ENCODE results near the gene CHD1.

CHD1 gene

DNA sequence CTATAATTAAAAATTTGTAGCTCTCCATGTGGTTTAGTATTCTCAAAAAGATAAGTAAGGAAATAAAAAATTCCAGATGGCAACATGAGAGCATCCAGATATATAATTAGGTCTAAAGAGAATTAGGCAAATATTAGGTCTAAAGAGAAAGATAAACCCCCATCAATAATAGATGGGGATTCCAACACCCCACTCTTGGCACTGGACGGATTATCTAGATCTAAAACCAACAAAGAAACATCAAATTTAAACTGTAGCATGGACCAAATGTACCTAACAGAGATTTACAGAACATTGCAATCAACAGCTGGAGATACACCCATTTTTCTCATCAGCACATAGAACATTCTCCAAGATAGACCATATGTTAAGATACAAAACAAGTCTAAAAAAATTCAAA, 123.7 kb downstream of the CHD1 start:
- TF ChIP-seq, protein P1, sequence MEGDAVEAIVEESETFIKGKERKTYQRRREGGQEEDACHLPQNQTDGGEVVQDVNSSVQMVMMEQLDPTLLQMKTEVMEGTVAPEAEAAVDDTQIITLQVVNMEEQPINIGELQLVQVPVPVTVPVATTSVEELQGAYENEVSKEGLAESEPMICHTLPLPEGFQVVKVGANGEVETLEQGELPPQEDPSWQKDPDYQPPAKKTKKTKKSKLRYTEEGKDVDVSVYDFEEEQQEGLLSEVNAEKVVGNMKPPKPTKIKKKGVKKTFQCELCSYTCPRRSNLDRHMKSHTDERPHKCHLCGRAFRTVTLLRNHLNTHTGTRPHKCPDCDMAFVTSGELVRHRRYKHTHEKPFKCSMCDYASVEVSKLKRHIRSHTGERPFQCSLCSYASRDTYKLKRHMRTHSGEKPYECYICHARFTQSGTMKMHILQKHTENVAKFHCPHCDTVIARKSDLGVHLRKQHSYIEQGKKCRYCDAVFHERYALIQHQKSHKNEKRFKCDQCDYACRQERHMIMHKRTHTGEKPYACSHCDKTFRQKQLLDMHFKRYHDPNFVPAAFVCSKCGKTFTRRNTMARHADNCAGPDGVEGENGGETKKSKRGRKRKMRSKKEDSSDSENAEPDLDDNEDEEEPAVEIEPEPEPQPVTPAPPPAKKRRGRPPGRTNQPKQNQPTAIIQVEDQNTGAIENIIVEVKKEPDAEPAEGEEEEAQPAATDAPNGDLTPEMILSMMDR (conservative IDR thresholded peaks at IDR 0.05), result no peak
- no peak overlapping the region for H3K27ac ChIP-seq

DNA sequence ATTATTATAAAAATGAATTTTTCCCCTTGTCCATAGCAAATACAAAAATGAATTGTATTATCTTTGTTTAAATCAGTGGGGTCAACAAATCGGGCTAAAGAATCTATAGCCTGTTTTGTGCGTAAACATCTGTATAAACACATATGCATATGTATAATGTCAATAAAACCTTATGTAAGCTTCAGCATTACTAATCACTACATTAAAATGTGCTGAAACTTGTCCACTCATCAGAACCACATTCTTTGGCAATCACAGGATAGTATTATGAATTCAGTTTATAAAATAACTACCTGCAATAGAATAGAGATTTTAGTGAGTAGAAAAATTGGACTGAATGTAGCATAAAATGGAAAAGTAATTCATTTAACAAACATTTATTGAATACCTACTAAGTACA, 124.7 kb downstream of the CHD1 start:
- TF ChIP-seq, protein P1 (conservative IDR thresholded peaks at IDR 0.05), result no peak
- no peak overlapping the region for H3K27ac ChIP-seq

Data from VCaP (cell line).